HCT116 (cell line): ENCODE data around the gene COBL. TPM values are rescaled to one million over a fixed set of nuclear protein-coding genes. Genes with fewer than 3 reads are reported as not detected.

Experiments used
- ATAC-seq: fragments of 200-7000 bp; cut with Tn5 transposase; 2 replicates; pipeline ENCODE4 v1.9.1; 2020; ENCODE audit warnings: mild to moderate bottlenecking, moderate library complexity
- BruUV-seq: library from RNA; stranded (reverse); fragments of 400-500 nt; replicated peaks from 2 replicates; lab custom pipeline; 2021; lab: Mats Ljungman, UMichigan
- CTCF ChIA-PET: fragments of 300-600 bp; sonication (Branson Sonifier 250); formaldehyde crosslinking; loops from one replicate; lab custom pipeline; 2021; ENCODE audit warnings: antibody characterized with exemption; lab: Charles Lee
- POLR2A ChIA-PET: fragments of 300-600, 350-600 bp; sonication (Branson Sonifier 250); formaldehyde crosslinking; loops from one replicate; lab custom pipeline; 2021; ENCODE audit warnings: antibody characterized with exemption; lab: Charles Lee
- RAD21 ChIA-PET, 2 experiments: fragments of 300-600 bp; sonication (Branson Sonifier 250); formaldehyde crosslinking; loops; one replicate each; lab custom pipeline; 2023; ENCODE audit warnings: low total read pairs in 2 of 2; ENCODE audit not compliant: uncharacterized antibody in 2 of 2, unreplicated experiment in 2 of 2, low non-redundant PET in 1 of 2; lab: Charles Lee
- DNase-seq: peaks from one replicate; pipeline ENCODE4 v3.0.0-alpha.2; 2010; ENCODE audit warnings: low read depth, low spot score
- H2AFZ ChIP-seq: fragments of 200-600 bp; shearing (Covaris generic), sonication (generic); 2 replicates; pipeline ENCODE4 v1.6.1; 2017; ENCODE audit warnings: low read depth, mixed run types, mixed read lengths, antibody characterized with exemption, low read length; ENCODE audit not compliant: poor library complexity, severe bottlenecking
- H3K27ac ChIP-seq: 2 replicates; pipeline ENCODE4 v1.5.1; 2012; ENCODE audit warnings: low read depth, low read length
- H3K27me3 ChIP-seq: fragments of 200-600 bp; sonication (generic); 2 replicates; pipeline ENCODE4 v1.6.1; 2016; ENCODE audit warnings: mixed run types, low read length, mixed read lengths; ENCODE audit not compliant: insufficient read depth
- H3K36me3 ChIP-seq, 2 experiments: fragments of 200-500 bp in 1 of 2; fragments of 200-600 bp in 1 of 2; sonication (Bioruptor generic) in 1 of 2; sonication (generic) in 1 of 2; 2 replicates each; pipeline versions ENCODE4 v1.5.1 to v1.6.1; 2014 to 2016; ENCODE audit warnings: low read length in 2 of 2, inconsistent platforms in 1 of 2, mixed read lengths in 1 of 2, mixed run types in 1 of 2; ENCODE audit not compliant: insufficient read depth in 2 of 2, control insufficient read depth in 1 of 2
- H3K4me1 ChIP-seq, 2 experiments: fragments of 200-600 bp in 1 of 2; sonication (generic) in 1 of 2; 2 replicates each; pipeline versions ENCODE4 v1.5.1 to v1.6.1; 2012 to 2017; ENCODE audit warnings: low read length in 2 of 2, inconsistent platforms in 1 of 2, mild to moderate bottlenecking in 1 of 2, mixed read lengths in 1 of 2, mixed run types in 1 of 2, moderate library complexity in 1 of 2; ENCODE audit not compliant: insufficient read depth in 2 of 2, control insufficient read depth in 1 of 2
- H3K4me2 ChIP-seq: fragments of 200-600 bp; sonication (generic); 2 replicates; pipeline ENCODE4 v1.6.1; 2017; ENCODE audit warnings: mixed run types, low read length, mixed read lengths
- H3K4me3 ChIP-seq, 2 experiments: fragments of 200-600 bp in 1 of 2; sonication (generic) in 1 of 2; replicated peaks in 1 of 2; 2 replicates each; pipeline ENCODE4 v1.5.1; 2011 to 2016; ENCODE audit warnings: low read length in 2 of 2, control low read depth in 1 of 2, low read depth in 1 of 2, mild to moderate bottlenecking in 1 of 2, mixed read lengths in 1 of 2, mixed run types in 1 of 2
- H3K79me2 ChIP-seq: fragments of 200-600 bp; sonication (generic); 2 replicates; pipeline ENCODE4 v1.6.1; 2017; ENCODE audit warnings: mild to moderate bottlenecking, mixed run types, low read length, moderate library complexity, mixed read lengths; ENCODE audit not compliant: insufficient read depth
- H3K9ac ChIP-seq: fragments of 200-600 bp; sonication (generic); 2 replicates; pipeline ENCODE4 v1.6.1; 2016; ENCODE audit warnings: low read length, mixed read lengths
- H3K9me2 ChIP-seq: fragments of 200-600 bp; sonication (generic), shearing (Covaris generic); 2 replicates; pipeline ENCODE4 v1.6.1; 2017; ENCODE audit warnings: mixed run types, mild to moderate bottlenecking, moderate library complexity; ENCODE audit not compliant: insufficient read depth
- H3K9me3 ChIP-seq, 2 experiments: fragments of 200-500 bp in 1 of 2; fragments of 200-600 bp in 1 of 2; sonication (Bioruptor generic) in 1 of 2; sonication (generic) in 1 of 2; 2 replicates each; pipeline ENCODE4 v1.6.1; 2014 to 2017; ENCODE audit warnings: low read length in 2 of 2, mixed read lengths in 2 of 2, inconsistent platforms in 1 of 2, low read depth in 1 of 2, mild to moderate bottlenecking in 1 of 2, mixed run types in 1 of 2, moderate library complexity in 1 of 2; ENCODE audit not compliant: control insufficient read depth in 1 of 2, insufficient read depth in 1 of 2
- H4K20me1 ChIP-seq: fragments of 200-600 bp; sonication (generic), shearing (Covaris generic); 2 replicates; pipeline ENCODE4 v1.6.1; 2017; ENCODE audit warnings: mixed run types, mild to moderate bottlenecking, moderate library complexity; ENCODE audit not compliant: insufficient read depth
- CTCF ChIP-seq, 3 experiments: fragments of 200-600 bp in 1 of 3; sonication (generic) in 1 of 3; IDR thresholded peaks in 2 of 3; conservative IDR thresholded peaks in 1 of 3; 2 replicates each; pipeline ENCODE4 v1.5.1; 2012 to 2017; ENCODE audit warnings: low read depth in 2 of 3, low read length in 2 of 3, antibody characterized with exemption in 1 of 3, borderline replicate concordance in 1 of 3, control low read depth in 1 of 3, mild to moderate bottlenecking in 1 of 3, mixed read lengths in 1 of 3, mixed run types in 1 of 3, moderate library complexity in 1 of 3; ENCODE audit not compliant: insufficient read depth in 1 of 3
- POLR2AphosphoS5 ChIP-seq: IDR thresholded peaks from 2 replicates; pipeline ENCODE4 v1.6.1; 2011; ENCODE audit warnings: mild to moderate bottlenecking, low read depth, low read length, moderate library complexity
- RAD21 ChIP-seq: IDR thresholded peaks from 2 replicates; pipeline ENCODE4 v1.6.1; 2012; ENCODE audit warnings: low read depth, mild to moderate bottlenecking
- intact Hi-C: fragments of 100-400 bp; cut with micrococcal nuclease; formaldehyde crosslinking; loops from 2 replicates; pipeline ENCODE4 v1.10.0; 2022
- total RNA-seq: library from RNA; stranded (reverse); gene quantifications from one replicate; pipeline ENCODE4 v1.2.1, GENCODE V29; 2021; ENCODE audit not compliant: unreplicated experiment

The COBL gene
- total RNA-seq, 1 experiment from 2014 or later, result 19.3 TPM

DNA sequence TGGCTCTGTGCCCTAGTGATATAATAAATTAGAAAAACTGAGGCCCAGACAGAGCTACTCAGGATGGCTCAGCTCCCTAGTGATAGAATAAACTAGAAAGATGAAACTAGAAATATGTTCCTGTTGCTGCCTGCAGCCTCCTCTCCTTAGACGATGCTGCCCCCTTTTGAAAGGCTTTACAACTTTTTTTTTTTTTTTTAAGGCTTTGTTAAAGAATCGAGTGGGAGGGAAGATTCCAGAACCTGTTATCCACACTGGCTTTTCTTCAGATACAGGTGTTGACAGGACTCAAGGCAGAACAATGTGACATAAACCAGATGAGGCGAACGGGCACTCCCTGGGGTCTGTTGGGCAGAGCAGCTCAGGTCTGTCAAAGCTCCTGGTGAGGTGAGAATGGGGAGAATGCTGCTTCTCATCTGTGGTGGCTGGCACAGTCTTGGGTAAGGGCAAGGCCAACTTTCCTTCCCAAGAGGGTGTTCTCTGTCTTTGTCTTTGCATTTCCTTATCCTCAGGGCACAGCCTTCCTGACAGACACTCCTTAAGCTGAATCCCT, 175.1 kb downstream of the COBL start:
- TF ChIP-seq CTCF (IDR thresholded peaks at IDR 0.05 in 2 of 3, conservative IDR thresholded peaks at IDR 0.05 in 1 of 3; ENCODE audit: borderline replicate concordance in 1 of 3, insufficient read depth in 1 of 3, low read depth in 2 of 3, low read length in 2 of 3) (peak; percentile 44 to 60 (median 47); a peak in 5 of 6 replicates), RAD21 (peak; percentile 76), POLR2AphosphoS5 (no peak)
- H3K9me2 ChIP-seq, result no peaks in the 10 kb centered on the region
- CTCF ChIA-PET, result interaction anchor here (0.7 to 2.5 kb wide), 7 partner anchors 16 to 705 kb away, joined by 3 to 13 read pairs (median 4); no protein-coding TSS in a partner anchor
- DNase-seq, result no peak
- H4K20me1 ChIP-seq, result no peaks in the 10 kb centered on the region
- H3K4me3 ChIP-seq, result no peak overlapping the region
- H2AFZ ChIP-seq, result no peak overlapping the region
- no peaks in the 10 kb centered on the region for H3K36me3 ChIP-seq
- POLR2A ChIA-PET, result no interaction called here
- no peaks in the 10 kb centered on the region; a peak in 1 of 4 replicates for H3K9me3 ChIP-seq
- intact Hi-C loops, result loop anchor here (1.0 to 5.0 kb wide), 3 partner anchors 445 to 1049 kb away; partner anchors contain the start of gene ZPBP
- H3K79me2 ChIP-seq, result no peaks in the 10 kb centered on the region
- no peak overlapping the region for H3K4me2 ChIP-seq
- ATAC-seq, result peak; percentile 46; the same call in 1 of the 2 replicates
- RAD21 ChIA-PET, result interaction anchor here in 1 of 2 experiments (0.7 to 0.8 kb wide), 2 partner anchors 21 to 673 kb away, joined by 3 read pairs; no protein-coding TSS in a partner anchor
- no peaks in the 10 kb centered on the region for H3K27me3 ChIP-seq
- peaks cover 8 to 12% of the 10 kb centered on the region in 2 experiments for H3K4me1 ChIP-seq
- no TSS peak for BruUV-seq
- H3K27ac ChIP-seq, result no peak overlapping the region
- H3K9ac ChIP-seq, result no peak overlapping the region
